IMR-90 (cell line): ENCODE measurements around the gene PTPN22. TPM values are rescaled to one million over a fixed set of nuclear protein-coding genes. Genes with fewer than 3 reads are reported as not detected.

Experiments
- ATAC-seq: fragments of 200-7000 bp; cut with Tn5 transposase; 2 replicates; pipeline ENCODE4 v1.9.1; 2020; ENCODE audit warnings: low read depth, mild to moderate bottlenecking, moderate library complexity
- BruUV-seq: library from RNA; stranded (reverse); fragments of 400-500 nt; replicated peaks from 2 replicates; lab custom pipeline; 2021; lab: Mats Ljungman, UMichigan
- CTCF ChIA-PET: fragments of 300-600 bp; formaldehyde crosslinking; extraction: SDS; loops from one replicate; lab custom pipeline; 2021; ENCODE audit warnings: antibody characterized with exemption; lab: Yijun Ruan, JAX
- POLR2A ChIA-PET: fragments of 300-600 bp; sonication (Branson Sonifier 250); formaldehyde crosslinking; loops from one replicate; lab custom pipeline; 2022; ENCODE audit warnings: antibody characterized with exemption; ENCODE audit not compliant: unreplicated experiment; lab: Charles Lee
- DNase-seq: peaks from one replicate; pipeline ENCODE4 v3.0.0; 2013
- H2AFZ ChIP-seq: replicated peaks from 2 replicates; pipeline ENCODE3; 2013; ENCODE audit warnings: low read length, mild to moderate bottlenecking; ENCODE audit not compliant: poor library complexity
- H2AK5ac ChIP-seq: 2 replicates; pipeline ENCODE4 v1.6.1; 2013; ENCODE audit warnings: low read depth, low read length, inconsistent platforms
- H2AK9ac ChIP-seq: replicated peaks from 2 replicates; pipeline ENCODE3; 2013; ENCODE audit warnings: mild to moderate bottlenecking, low read depth, low read length, moderate library complexity; ENCODE audit not compliant: poor library complexity
- H2BK120ac ChIP-seq: 2 replicates; pipeline ENCODE4 v1.6.1; 2013; ENCODE audit warnings: low read depth, low read length, inconsistent platforms
- H2BK15ac ChIP-seq: 3 replicates; pipeline ENCODE4 v1.6.1; 2013; ENCODE audit warnings: low read depth, low read length, inconsistent platforms
- H2BK20ac ChIP-seq: 2 replicates; pipeline ENCODE4 v1.6.1; 2013; ENCODE audit warnings: low read depth, mild to moderate bottlenecking, inconsistent platforms, low read length, moderate library complexity
- H2BK5ac ChIP-seq: 2 replicates; pipeline ENCODE4 v1.6.1; 2013; ENCODE audit warnings: mild to moderate bottlenecking, low read depth, low read length, inconsistent platforms; ENCODE audit not compliant: poor library complexity, severe bottlenecking
- H3K14ac ChIP-seq: replicated peaks from 2 replicates; pipeline ENCODE4 v1.6.1; 2013; ENCODE audit warnings: low read depth, low read length, inconsistent platforms
- H3K18ac ChIP-seq: 2 replicates; pipeline ENCODE4 v1.6.1; 2013; ENCODE audit warnings: low read depth, low read length, control low read depth
- H3K23ac ChIP-seq: 2 replicates; pipeline ENCODE4 v1.6.1; 2013; ENCODE audit warnings: low read depth, low read length, inconsistent platforms
- H3K27ac ChIP-seq: 2 replicates; pipeline ENCODE4 v1.5.1; 2013; ENCODE audit warnings: mild to moderate bottlenecking, control low read depth, low read length; ENCODE audit not compliant: insufficient read depth
- H3K27me3 ChIP-seq: 2 replicates; pipeline ENCODE4 v1.6.1; 2013; ENCODE audit warnings: low read length; ENCODE audit not compliant: control insufficient read depth, insufficient read depth
- H3K36me3 ChIP-seq: 2 replicates; pipeline ENCODE4 v1.6.1; 2013; ENCODE audit warnings: low read length, mixed read lengths; ENCODE audit not compliant: control insufficient read depth, insufficient read depth
- H3K4ac ChIP-seq: 2 replicates; pipeline ENCODE4 v1.6.1; 2013; ENCODE audit warnings: low read depth, low read length, inconsistent platforms
- H3K4me1 ChIP-seq: 2 replicates; pipeline ENCODE4 v1.6.1; 2013; ENCODE audit warnings: low read length, mixed read lengths; ENCODE audit not compliant: control insufficient read depth, insufficient read depth
- H3K4me2 ChIP-seq: 2 replicates; pipeline ENCODE4 v1.6.1; 2013; ENCODE audit warnings: low read depth, mild to moderate bottlenecking, control low read depth, low read length, moderate library complexity
- H3K4me3 ChIP-seq: 2 replicates; pipeline ENCODE4 v1.5.1; 2013; ENCODE audit warnings: low read depth, mild to moderate bottlenecking, control low read depth, low read length, moderate library complexity; ENCODE audit not compliant: insufficient read depth
- H3K56ac ChIP-seq: 2 replicates; pipeline ENCODE4 v1.6.1; 2013; ENCODE audit warnings: low read length, inconsistent platforms; ENCODE audit not compliant: insufficient read depth; ENCODE audit errors: extremely low read depth
- H3K79me1 ChIP-seq, 2 experiments: 2 replicates each; pipeline ENCODE4 v1.6.1; 2013; ENCODE audit warnings: low read length in 2 of 2, inconsistent platforms in 1 of 2, low read depth in 1 of 2
- H3K9ac ChIP-seq: 2 replicates; pipeline ENCODE4 v1.6.1; 2013; ENCODE audit warnings: low read depth, low read length, control low read depth
- H3K9me1 ChIP-seq: 2 replicates; pipeline ENCODE4 v1.6.1; 2013; ENCODE audit warnings: low read length, inconsistent platforms; ENCODE audit not compliant: insufficient read depth
- H3K9me3 ChIP-seq: 2 replicates; pipeline ENCODE4 v1.6.1; 2013; ENCODE audit warnings: low read length; ENCODE audit not compliant: control insufficient read depth, insufficient read depth
- H4K20me1 ChIP-seq: 2 replicates; pipeline ENCODE4 v1.6.1; 2013; ENCODE audit warnings: low read length, inconsistent platforms; ENCODE audit not compliant: insufficient read depth
- H4K5ac ChIP-seq: 2 replicates; pipeline ENCODE4 v1.6.1; 2013; ENCODE audit warnings: mild to moderate bottlenecking, low read depth, low read length, control low read depth
- H4K8ac ChIP-seq, 2 experiments: 2 replicates each; pipeline ENCODE4 v1.6.1; 2013; ENCODE audit warnings: low read depth in 2 of 2, low read length in 2 of 2, control low read depth in 1 of 2, inconsistent platforms in 1 of 2
- H4K91ac ChIP-seq: 2 replicates; pipeline ENCODE4 v1.6.1; 2013; ENCODE audit warnings: low read depth, low read length, inconsistent platforms; ENCODE audit not compliant: insufficient read depth
- FOS ChIP-seq: fragments of 150-350 bp; IDR thresholded peaks from 2 replicates; pipeline ENCODE4 v1.6.1; 2016; ENCODE audit warnings: low read depth, low read length
- MXI1 ChIP-seq: IDR thresholded peaks from 2 replicates; pipeline ENCODE4 v1.6.1; 2012; ENCODE audit warnings: low read depth, mild to moderate bottlenecking, low read length, moderate library complexity, borderline replicate concordance
- RAD21 ChIP-seq: IDR thresholded peaks from 2 replicates; pipeline ENCODE4 v1.6.1; 2012; ENCODE audit warnings: low read length, improper control_type of control experiment
- RFX5 ChIP-seq: IDR thresholded peaks from 2 replicates; pipeline ENCODE4 v1.8.0; 2012; ENCODE audit warnings: low read depth, mild to moderate bottlenecking, low read length, moderate library complexity
- WGBS, 2 experiments: methylation state at CpG; one replicate each; pipeline versions ENCODE4 v1.1.5 to v1.1.7; 2013; ENCODE audit warnings: missing lambda C conversion rate in 2 of 2; ENCODE audit not compliant: insufficient read length in 1 of 2; ENCODE audit errors: extremely low coverage in 2 of 2; 5-methylcytosine and 5-hydroxymethylcytosine counted together
- dilution Hi-C: fragments of 300-500 bp; cut with HindIII; formaldehyde crosslinking; loops from one replicate; pipeline ENCODE4 v1.14.3; 2018; ENCODE audit warnings: low sequenced_read_pairs; ENCODE audit not compliant: unreplicated experiment
- in situ Hi-C: fragments of 300-500 bp; cut with MboI; formaldehyde crosslinking; loops from 3 replicates; pipeline ENCODE4 v1.14.3; 2019; ENCODE audit warnings: low sequenced_read_pairs, inconsistent platforms, mixed read lengths
- intact Hi-C: fragments of 100-400 bp; cut with micrococcal nuclease; formaldehyde crosslinking; loops from 2 replicates; pipeline ENCODE4 v1.10.0; 2022
- polyA plus RNA-seq, 3 experiments: library from polyadenylated mRNA; depleted of rRNA; stranded (reverse); fragments of >200 nt; gene quantifications; 2 replicates each; pipeline ENCODE4 v1.2.3, GENCODE V29; 2012; ENCODE audit warnings: low replicate concordance in 1 of 3
- total RNA-seq: library from RNA; depleted of rRNA; stranded (reverse); fragments of >200 nt; gene quantifications from 2 replicates; pipeline ENCODE4 v1.2.3, GENCODE V29; 2012

Gene PTPN22
- total and polyA plus RNA-seq, 2 of the 4 experiments (the other 2 are of a cell fraction) = 0.14 to 0.18 TPM

DNA sequence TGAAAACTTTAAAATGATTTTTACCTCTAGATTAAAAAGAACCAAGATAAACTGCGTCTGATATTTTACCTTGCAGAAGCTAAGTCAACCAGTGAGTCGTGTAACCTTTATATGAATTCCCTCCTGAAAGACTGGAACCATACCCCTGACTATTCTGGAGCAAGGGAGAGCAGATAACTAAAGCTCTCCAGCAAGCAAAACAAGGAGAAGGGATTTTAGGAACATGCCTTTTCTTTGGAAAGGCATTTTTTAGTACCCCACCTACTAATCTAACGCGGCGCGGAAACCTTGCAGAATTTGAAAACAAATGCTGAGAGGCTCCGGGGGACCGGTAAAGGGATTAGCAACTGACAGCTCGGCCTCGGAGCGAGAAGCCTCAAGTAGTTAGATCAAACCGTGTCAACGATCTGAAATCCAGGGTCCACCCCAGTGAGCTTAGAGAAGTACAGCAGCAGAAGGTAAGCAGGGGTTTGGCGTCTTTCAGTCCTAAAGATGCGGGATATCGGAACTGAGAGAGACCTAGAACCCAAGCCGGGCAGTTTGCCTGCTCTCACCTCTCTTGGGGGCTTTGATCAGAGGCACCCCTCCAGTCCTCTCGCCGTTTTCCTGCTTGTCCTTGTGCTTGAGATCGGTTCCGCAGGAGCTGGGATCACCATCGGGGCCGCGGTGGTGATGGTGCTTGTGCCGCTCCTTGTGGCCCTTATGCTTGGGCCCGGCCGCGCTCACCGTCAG, 60.2 kb downstream of the PTPN22 start (continued):
- no peak for TF ChIP-seq RFX5

DNA sequence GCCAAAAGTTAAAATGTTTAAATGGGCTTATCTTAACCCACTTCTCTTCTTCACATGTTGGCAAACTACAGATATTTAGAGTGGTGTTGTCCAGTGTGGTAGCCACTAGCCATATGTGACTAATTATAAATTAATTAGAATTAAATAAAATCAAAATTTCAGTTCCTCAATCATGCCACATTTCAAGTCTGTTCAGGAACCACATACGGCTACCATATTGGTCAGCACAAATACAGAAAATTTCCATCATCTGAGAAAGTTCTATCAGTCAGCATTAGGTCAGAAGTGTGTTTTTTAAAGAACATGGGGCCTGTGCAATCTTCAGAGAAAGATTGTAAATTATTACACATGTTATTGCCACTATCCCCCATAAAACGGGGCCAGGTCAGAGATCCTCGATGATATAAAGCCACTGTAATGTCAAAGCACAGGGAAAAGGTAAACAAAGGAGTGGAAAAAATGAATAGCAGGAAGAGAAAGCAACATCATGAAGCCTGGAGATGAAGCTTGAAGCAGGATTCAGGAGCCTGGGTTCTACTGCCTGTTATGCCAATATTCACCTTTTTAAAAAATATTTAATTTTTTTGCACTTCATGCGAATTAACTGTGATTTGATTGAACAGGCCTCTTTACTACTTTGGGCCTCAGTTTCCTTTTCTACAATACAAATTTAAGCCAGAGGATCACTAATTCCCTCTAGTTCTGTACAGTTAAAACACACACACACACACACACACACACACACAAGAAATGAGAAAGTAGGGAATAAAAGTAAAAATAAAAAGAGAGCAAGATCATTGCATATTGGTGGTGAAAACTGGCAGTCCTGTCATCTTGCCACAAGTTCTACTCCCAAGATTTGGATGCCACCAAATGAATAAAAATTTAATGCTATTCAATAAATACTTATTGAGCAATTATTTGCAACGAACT, 61.6 kb downstream of the PTPN22 start:
- intact Hi-C loops = loop anchor here (10.0 kb wide), 1 partner anchor 415 kb away; the partner anchor contains the start of gene MAGI3

More for the DNA sequence above, 61.6 kb downstream of the PTPN22 start:
- in situ Hi-C loops = no loop called here
- H4K5ac ChIP-seq = no peak overlapping the region
- POLR2A ChIA-PET = no interaction called here
- CTCF ChIA-PET = no interaction called here
- H2BK120ac ChIP-seq = no peak overlapping the region
- no peak overlapping the region for H3K14ac ChIP-seq
- no peak overlapping the region for H2BK20ac ChIP-seq
- no TSS peak for BruUV-seq
- H3K79me1 ChIP-seq = peaks cover 0 to 46% of the 10 kb centered on the region in 2 experiments; a peak in 2 of 4 replicates
- H2AK5ac ChIP-seq = no peak overlapping the region
- TF ChIP-seq MXI1 (no peak), FOS (no peak), RAD21 (no peak), RFX5 (no peak)
- H3K9me3 ChIP-seq = no peaks in the 10 kb centered on the region
- no peak overlapping the region for H2AFZ ChIP-seq
- H3K4me1 ChIP-seq = peaks cover 6% of the 10 kb centered on the region
- dilution Hi-C loops = no loop called here
- no peak overlapping the region for H2AK9ac ChIP-seq
- no peak overlapping the region for H3K56ac ChIP-seq
- WGBS, 2 experiments = no CpG with 5 or more reads among the region's 5 CpGs
- H4K91ac ChIP-seq = no peak overlapping the region
- peak overlapping the region in 1 of 2 experiments; percentile 47; a peak in 2 of 4 replicates for H4K8ac ChIP-seq
- H3K27ac ChIP-seq = no peak overlapping the region
- H3K23ac ChIP-seq = peak overlapping the region; percentile 4; the same call in 1 of the 2 replicates
- H2BK5ac ChIP-seq = peak overlapping the region; percentile 54
- DNase-seq (peak; percentile 50), ATAC-seq (no peak)
- H2BK15ac ChIP-seq = no peak overlapping the region
- H3K4ac ChIP-seq = no peak overlapping the region
- peak overlapping the region; percentile 25; the same call in 1 of the 2 replicates for H3K9ac ChIP-seq
- H4K20me1 ChIP-seq = peaks cover 30% of the 10 kb centered on the region; the same call in 1 of the 2 replicates
- H3K9me1 ChIP-seq = no peaks in the 10 kb centered on the region
- H3K4me3 ChIP-seq = peak overlapping the region; percentile 35; the same call in 1 of the 2 replicates
- H3K27me3 ChIP-seq = no peaks in the 10 kb centered on the region
- peak overlapping the region; percentile 92 for H3K4me2 ChIP-seq
- H3K36me3 ChIP-seq = no peaks in the 10 kb centered on the region
- H3K18ac ChIP-seq = no peak overlapping the region
